A549 (cell line): ENCODE data around the gene COBL.

Experiments used
- CHD2 ChIP-seq: fragments of 150-350 bp; IDR thresholded peaks from 2 replicates; pipeline ENCODE4 v1.6.1; 2014; ENCODE audit warnings: low read length; ENCODE audit not compliant: partially characterized antibody
- CHD4 ChIP-seq: fragments of 200-600 bp; sonication (generic); IDR thresholded peaks from 2 replicates; pipeline ENCODE4 v1.6.1; 2016; ENCODE audit warnings: antibody characterized with exemption, mild to moderate bottlenecking, borderline replicate concordance
- CTCF ChIP-seq: fragments of >200 bp; sonication (Bioruptor Twin); formaldehyde crosslinking; IDR thresholded peaks from 3 replicates; pipeline ENCODE4 v1.5.1; 2016
- KDM1A ChIP-seq: fragments of 200-600 bp; sonication (generic); IDR thresholded peaks from 2 replicates; pipeline ENCODE4 v1.6.1; 2016; ENCODE audit warnings: low read depth, mild to moderate bottlenecking
- PBX3 ChIP-seq: IDR thresholded peaks from 2 replicates; pipeline ENCODE4 v1.6.1; 2012
- POLR2A ChIP-seq: IDR thresholded peaks from 2 replicates; pipeline ENCODE4 v1.6.1; 2012; ENCODE audit warnings: mild to moderate bottlenecking, low read length
- RAD21 ChIP-seq, 2 experiments: fragments of >200 bp in 1 of 2; sonication (Bioruptor Twin) in 1 of 2; formaldehyde crosslinking in 1 of 2; IDR thresholded peaks in 1 of 2; conservative IDR thresholded peaks in 1 of 2; 2 replicates in 1 of 2; 3 replicates in 1 of 2; pipeline ENCODE4 v1.6.1; 2012 to 2018; ENCODE audit warnings: inconsistent platforms in 1 of 2
- RCOR1 ChIP-seq: fragments of 150-350 bp; IDR thresholded peaks from 2 replicates; pipeline ENCODE4 v1.6.1; 2014; ENCODE audit warnings: antibody characterized with exemption, low read length, low read depth
- SREBF2 ChIP-seq: fragments of 450-650 bp; IDR thresholded peaks from 2 replicates; pipeline ENCODE4 v1.6.1; 2014; ENCODE audit warnings: mild to moderate bottlenecking, moderate library complexity
- ZFP36 ChIP-seq: fragments of 450-650 bp; IDR thresholded peaks from 2 replicates; pipeline ENCODE4 v1.6.1; 2014; ENCODE audit warnings: borderline replicate concordance; ENCODE audit not compliant: partially characterized antibody
- TF ChIP-seq, protein P1 (sequence below): fragments of >200 bp; sonication (Bioruptor Twin); formaldehyde crosslinking; IDR thresholded peaks from 3 replicates; pipeline ENCODE4 v1.6.1; 2016

- TF ChIP-seq CTCF (no peak), CHD4 (no peak), PBX3 (no peak), RCOR1 (no peak), KDM1A (no peak), ZFP36 (no peak), RAD21 (conservative IDR thresholded peaks at IDR 0.05 in 1 of 2, IDR thresholded peaks at IDR 0.05 in 1 of 2) (no peak), SREBF2 (no peak), POLR2A (no peak), CHD2 (no peak)
- TF ChIP-seq, protein P1, sequence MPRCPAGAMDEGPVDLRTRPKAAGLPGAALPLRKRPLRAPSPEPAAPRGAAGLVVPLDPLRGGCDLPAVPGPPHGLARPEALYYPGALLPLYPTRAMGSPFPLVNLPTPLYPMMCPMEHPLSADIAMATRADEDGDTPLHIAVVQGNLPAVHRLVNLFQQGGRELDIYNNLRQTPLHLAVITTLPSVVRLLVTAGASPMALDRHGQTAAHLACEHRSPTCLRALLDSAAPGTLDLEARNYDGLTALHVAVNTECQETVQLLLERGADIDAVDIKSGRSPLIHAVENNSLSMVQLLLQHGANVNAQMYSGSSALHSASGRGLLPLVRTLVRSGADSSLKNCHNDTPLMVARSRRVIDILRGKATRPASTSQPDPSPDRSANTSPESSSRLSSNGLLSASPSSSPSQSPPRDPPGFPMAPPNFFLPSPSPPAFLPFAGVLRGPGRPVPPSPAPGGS: no peak
These were observed 157.7 kb downstream of the COBL start for GRCh38 chr7:51158742-51159445.
